PC-3 (cell line): ENCODE results near the gene OSBPL1A.

Experiments
- CTCF ChIP-seq: fragments of 300-600 bp; sonication (generic); conservative IDR thresholded peaks from 2 replicates; pipeline ENCODE4 v1.5.1; 2017; ENCODE audit warnings: antibody characterized with exemption, low read depth, mild to moderate bottlenecking, low read length
- EZH2 ChIP-seq: fragments of 300-600 bp; sonication (generic); IDR thresholded peaks from one replicate; pipeline ENCODE4 v1.6.1; 2017; ENCODE audit warnings: antibody characterized with exemption, mild to moderate bottlenecking, low read length; ENCODE audit not compliant: unreplicated experiment

GRCh38 chr18:24204904-24205303 lies 192.7 kb downstream of the OSBPL1A start:
- no peak for TF ChIP-seq EZH2
- TF ChIP-seq CTCF: no peak
